Trophoblast cell (in vitro differentiated cells and primary cell): ENCODE measurements around the gene FAM83B.

Experiments used
- DNase-seq, 2 donors: peaks; one replicate each; pipeline ENCODE4 v3.0.0-alpha.2; 2016
- H2AFZ ChIP-seq: 2 replicates; pipeline ENCODE4 v1.6.1; 2013; ENCODE audit warnings: low read length, moderate library complexity, mild to moderate bottlenecking; ENCODE audit not compliant: insufficient read depth, poor library complexity
- H2AK5ac ChIP-seq: 2 replicates; pipeline ENCODE4 v1.6.1; 2013; ENCODE audit warnings: mild to moderate bottlenecking, low read length
- H2BK120ac ChIP-seq: 2 replicates; pipeline ENCODE4 v1.6.1; 2013; ENCODE audit warnings: low read length, mild to moderate bottlenecking, moderate library complexity; ENCODE audit not compliant: insufficient read depth, poor library complexity
- H2BK12ac ChIP-seq: 2 replicates; pipeline ENCODE4 v1.6.1; 2013; ENCODE audit warnings: mild to moderate bottlenecking, low read length, moderate library complexity
- H2BK5ac ChIP-seq: 2 replicates; pipeline ENCODE4 v1.6.1; 2013; ENCODE audit warnings: low read length, low read depth, moderate library complexity, mild to moderate bottlenecking; ENCODE audit not compliant: poor library complexity
- H3K14ac ChIP-seq: 2 replicates; pipeline ENCODE4 v1.6.1; 2013; ENCODE audit warnings: mild to moderate bottlenecking, low read length
- H3K18ac ChIP-seq: 2 replicates; pipeline ENCODE4 v1.6.1; 2013; ENCODE audit warnings: mild to moderate bottlenecking, low read length
- H3K23ac ChIP-seq: 2 replicates; pipeline ENCODE4 v1.6.1; 2013; ENCODE audit warnings: low read length
- H3K27ac ChIP-seq: 2 replicates; pipeline ENCODE4 v1.5.1; 2013; ENCODE audit warnings: low read depth, mild to moderate bottlenecking, inconsistent platforms, low read length, moderate library complexity
- H3K27me3 ChIP-seq: 2 replicates; pipeline ENCODE4 v1.6.1; 2013; ENCODE audit warnings: inconsistent platforms, mild to moderate bottlenecking, low read length, moderate library complexity; ENCODE audit not compliant: insufficient read depth
- H3K36me3 ChIP-seq, 2 experiments: 1 replicate in 1 of 2; 2 replicates in 1 of 2; pipeline ENCODE4 v1.6.1; 2013; ENCODE audit warnings: low read length in 2 of 2, mild to moderate bottlenecking in 2 of 2, moderate library complexity in 1 of 2; ENCODE audit not compliant: insufficient read depth in 2 of 2, control insufficient read depth in 1 of 2
- H3K4ac ChIP-seq: 2 replicates; pipeline ENCODE4 v1.6.1; 2013; ENCODE audit warnings: low read depth, mild to moderate bottlenecking, low read length, moderate library complexity
- H3K4me1 ChIP-seq, 2 experiments: 1 replicate in 1 of 2; 2 replicates in 1 of 2; pipeline ENCODE4 v1.6.1; 2013; ENCODE audit warnings: low read length in 2 of 2, mild to moderate bottlenecking in 2 of 2, moderate library complexity in 1 of 2; ENCODE audit not compliant: insufficient read depth in 2 of 2, control insufficient read depth in 1 of 2
- H3K4me2 ChIP-seq: 2 replicates; pipeline ENCODE4 v1.6.1; 2013; ENCODE audit warnings: inconsistent platforms, mild to moderate bottlenecking, low read length, moderate library complexity
- H3K4me3 ChIP-seq: 2 replicates; pipeline ENCODE4 v1.5.1; 2013; ENCODE audit warnings: mild to moderate bottlenecking, low read depth, low read length, inconsistent platforms
- H3K79me1 ChIP-seq: one replicate; pipeline ENCODE4 v1.6.1; 2013; ENCODE audit warnings: low read length
- H3K79me2 ChIP-seq: 2 replicates; pipeline ENCODE4 v1.6.1; 2013; ENCODE audit warnings: low read length, mild to moderate bottlenecking; ENCODE audit not compliant: control insufficient read depth, insufficient read depth, poor library complexity
- H3K9ac ChIP-seq: 2 replicates; pipeline ENCODE4 v1.6.1; 2013; ENCODE audit warnings: mild to moderate bottlenecking, low read length
- H3K9me3 ChIP-seq: 2 replicates; pipeline ENCODE4 v1.6.1; 2013; ENCODE audit warnings: low read depth, mild to moderate bottlenecking, control low read depth, inconsistent platforms, low read length; ENCODE audit not compliant: insufficient read depth
- H4K12ac ChIP-seq: 2 replicates; pipeline ENCODE4 v1.6.1; 2013; ENCODE audit warnings: low read depth, mild to moderate bottlenecking, low read length, moderate library complexity
- H4K8ac ChIP-seq: 2 replicates; pipeline ENCODE4 v1.6.1; 2013; ENCODE audit warnings: low read depth, mild to moderate bottlenecking, low read length, moderate library complexity
- H4K91ac ChIP-seq: one replicate; pipeline ENCODE4 v1.6.1; 2013; ENCODE audit warnings: low read depth, mild to moderate bottlenecking, low read length, moderate library complexity
- WGBS: extraction: QIAGEN DNeasy Blood & Tissue Kit; methylation state at CpG from one replicate; pipeline ENCODE4 v1.1.7; 2013; ENCODE audit warnings: missing lambda C conversion rate; ENCODE audit not compliant: insufficient read length, insufficient coverage; ENCODE audit errors: extremely low coverage; 5-methylcytosine and 5-hydroxymethylcytosine counted together

The FAM83B gene

GRCh38 chr6:54900666-54901065 is 54.1 kb downstream of the FAM83B start:
- Histone ChIP-seq H3K36me3 (no peaks in the 10 kb centered on the region), H3K79me2 (no peaks in the 10 kb centered on the region), H4K12ac (no peak overlapping the region), H3K18ac (no peak overlapping the region), H3K9me3 (no peaks in the 10 kb centered on the region), H4K91ac (no peak overlapping the region), H3K4me2 (no peak overlapping the region), H2AFZ (no peak overlapping the region), H2BK5ac (no peak overlapping the region), H4K8ac (no peak overlapping the region), H3K27me3 (no peaks in the 10 kb centered on the region), H2AK5ac (no peak overlapping the region), H3K27ac (no peak overlapping the region), H3K14ac (no peak overlapping the region), H2BK120ac (no peak overlapping the region), H3K4me3 (no peak overlapping the region), H2BK12ac (no peak overlapping the region), H3K23ac (no peak overlapping the region), H3K9ac (no peak overlapping the region), H3K79me1 (no peaks in the 10 kb centered on the region), H3K4me1 (no peaks in the 10 kb centered on the region), H3K4ac (no peak overlapping the region)
- no peak for DNase-seq
- WGBS, result no CpG with 5 or more reads among the region's 2 CpGs

DNA sequence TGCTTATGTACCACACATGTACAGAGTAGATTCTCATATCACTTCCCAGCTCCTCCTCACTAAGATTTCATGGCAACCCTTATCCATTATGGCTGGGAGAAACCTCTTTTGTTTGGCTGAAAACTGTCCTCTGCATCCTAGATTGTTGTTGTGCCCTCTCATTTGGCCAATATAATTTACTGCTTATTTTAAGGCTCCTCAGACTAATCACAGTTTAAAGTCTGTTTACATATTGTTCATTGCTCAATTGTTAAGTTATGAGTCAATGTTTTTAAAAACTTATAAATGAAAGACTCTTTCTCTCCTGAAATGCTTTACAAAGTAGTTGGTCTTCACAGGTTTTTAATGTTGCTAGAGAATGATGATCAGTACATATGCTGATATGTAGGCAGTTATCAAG is 57.3 kb downstream of the FAM83B start:
- Histone ChIP-seq H4K12ac (no peak overlapping the region), H3K27ac (no peak overlapping the region), H4K91ac (no peak overlapping the region), H3K23ac (no peak overlapping the region), H2AFZ (no peak overlapping the region), H3K4me3 (no peak overlapping the region), H3K9me3 (no peaks in the 10 kb centered on the region), H4K8ac (no peak overlapping the region), H3K9ac (no peak overlapping the region), H3K18ac (no peak overlapping the region), H2AK5ac (no peak overlapping the region), H3K79me2 (no peaks in the 10 kb centered on the region), H2BK5ac (no peak overlapping the region), H3K79me1 (no peaks in the 10 kb centered on the region), H2BK120ac (no peak overlapping the region), H3K4me2 (no peak overlapping the region), H3K4me1 (no peaks in the 10 kb centered on the region), H3K14ac (no peak overlapping the region), H3K27me3 (no peaks in the 10 kb centered on the region), H3K36me3 (no peaks in the 10 kb centered on the region), H2BK12ac (no peak overlapping the region), H3K4ac (no peak overlapping the region)
- DNase-seq, result no peak

GRCh38 chr6:54907355-54907754 is 60.8 kb downstream of the FAM83B start:
- Histone ChIP-seq H4K8ac (no peak overlapping the region), H3K9me3 (no peaks in the 10 kb centered on the region), H4K12ac (no peak overlapping the region), H2BK12ac (no peak overlapping the region), H4K91ac (no peak overlapping the region), H3K36me3 (no peaks in the 10 kb centered on the region), H3K27ac (no peak overlapping the region), H3K23ac (no peak overlapping the region), H3K18ac (no peak overlapping the region), H3K14ac (no peak overlapping the region), H3K9ac (no peak overlapping the region), H3K79me1 (no peaks in the 10 kb centered on the region), H3K4me2 (no peak overlapping the region), H3K4me3 (no peak overlapping the region), H3K27me3 (no peaks in the 10 kb centered on the region), H3K79me2 (no peaks in the 10 kb centered on the region), H2AK5ac (no peak overlapping the region), H2AFZ (no peak overlapping the region), H3K4ac (no peak overlapping the region), H2BK120ac (no peak overlapping the region), H3K4me1 (peaks cover 3% of the 10 kb centered on the region in 2 experiments), H2BK5ac (no peak overlapping the region)
- WGBS, result no CpG with 5 or more reads among the region's 1 CpG
- DNase-seq, result no peak

GRCh38 chr6:54909184-54909583 is 62.6 kb downstream of the FAM83B start:
- no peak overlapping the region for H3K4me2 ChIP-seq
- no peak overlapping the region for H2BK5ac ChIP-seq
- DNase-seq, result no peak
- no peaks in the 10 kb centered on the region for H3K36me3 ChIP-seq
- no peaks in the 10 kb centered on the region for H3K9me3 ChIP-seq
- no peak overlapping the region for H2BK12ac ChIP-seq
- no peak overlapping the region for H4K8ac ChIP-seq
- no peak overlapping the region for H3K23ac ChIP-seq
- no peaks in the 10 kb centered on the region for H3K27me3 ChIP-seq
- H3K14ac ChIP-seq, result no peak overlapping the region
- H3K9ac ChIP-seq, result no peak overlapping the region
- no peak overlapping the region for H3K4me3 ChIP-seq
- no peaks in the 10 kb centered on the region for H3K79me1 ChIP-seq
- no peak overlapping the region for H4K12ac ChIP-seq
- no peak overlapping the region for H3K18ac ChIP-seq
- no peak overlapping the region for H3K27ac ChIP-seq
- no peak overlapping the region for H2AFZ ChIP-seq
- no peak overlapping the region for H4K91ac ChIP-seq
- peaks cover 3% of the 10 kb centered on the region in 2 experiments for H3K4me1 ChIP-seq
- WGBS, result no CpG with 5 or more reads among the region's 3 CpGs
- H2AK5ac ChIP-seq, result no peak overlapping the region
- H3K79me2 ChIP-seq, result no peaks in the 10 kb centered on the region
- no peak overlapping the region for H3K4ac ChIP-seq
- H2BK120ac ChIP-seq, result no peak overlapping the region
